B cell (primary cell): ENCODE results near the gene SLC12A1.

ENCODE experiments used
- EZH2 ChIP-seq: IDR thresholded peaks from 2 replicates; pipeline ENCODE4 v1.6.1; 2012; ENCODE audit warnings: borderline replicate concordance, low read depth, mild to moderate bottlenecking, moderate library complexity, low read length; ENCODE audit not compliant: insufficient read depth, poor library complexity, severe bottlenecking
- TF ChIP-seq, protein P1 (sequence below): fragments of 200-600 bp; IDR thresholded peaks from one replicate; pipeline ENCODE4 v1.8.0; 2022; ENCODE audit warnings: antibody characterized with exemption, mild to moderate bottlenecking

DNA sequence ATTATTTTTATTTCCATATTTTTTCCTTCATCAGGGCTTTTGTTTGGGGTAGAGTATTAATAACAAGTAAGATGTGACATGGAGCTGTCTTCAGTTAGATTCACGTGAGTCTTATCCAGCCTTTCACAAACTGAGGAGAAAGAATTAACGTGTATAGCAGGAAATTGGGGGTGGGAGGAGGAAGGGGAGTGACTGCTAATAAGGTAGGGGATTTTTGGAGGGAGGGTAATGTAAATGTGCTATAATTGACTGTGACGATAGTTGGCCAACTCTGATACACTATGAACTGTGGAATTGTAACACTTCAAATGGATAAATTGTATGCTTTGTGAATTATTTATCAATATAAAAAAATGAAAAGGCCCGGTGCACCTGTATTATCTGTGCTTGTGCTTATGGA, 134.0 kb downstream of the SLC12A1 start:
- TF ChIP-seq, protein P1, sequence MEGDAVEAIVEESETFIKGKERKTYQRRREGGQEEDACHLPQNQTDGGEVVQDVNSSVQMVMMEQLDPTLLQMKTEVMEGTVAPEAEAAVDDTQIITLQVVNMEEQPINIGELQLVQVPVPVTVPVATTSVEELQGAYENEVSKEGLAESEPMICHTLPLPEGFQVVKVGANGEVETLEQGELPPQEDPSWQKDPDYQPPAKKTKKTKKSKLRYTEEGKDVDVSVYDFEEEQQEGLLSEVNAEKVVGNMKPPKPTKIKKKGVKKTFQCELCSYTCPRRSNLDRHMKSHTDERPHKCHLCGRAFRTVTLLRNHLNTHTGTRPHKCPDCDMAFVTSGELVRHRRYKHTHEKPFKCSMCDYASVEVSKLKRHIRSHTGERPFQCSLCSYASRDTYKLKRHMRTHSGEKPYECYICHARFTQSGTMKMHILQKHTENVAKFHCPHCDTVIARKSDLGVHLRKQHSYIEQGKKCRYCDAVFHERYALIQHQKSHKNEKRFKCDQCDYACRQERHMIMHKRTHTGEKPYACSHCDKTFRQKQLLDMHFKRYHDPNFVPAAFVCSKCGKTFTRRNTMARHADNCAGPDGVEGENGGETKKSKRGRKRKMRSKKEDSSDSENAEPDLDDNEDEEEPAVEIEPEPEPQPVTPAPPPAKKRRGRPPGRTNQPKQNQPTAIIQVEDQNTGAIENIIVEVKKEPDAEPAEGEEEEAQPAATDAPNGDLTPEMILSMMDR, result no peak
- TF ChIP-seq EZH2, result no peak
